ENCODE results near the gene PIEZO1.

PIEZO1 gene

DNA sequence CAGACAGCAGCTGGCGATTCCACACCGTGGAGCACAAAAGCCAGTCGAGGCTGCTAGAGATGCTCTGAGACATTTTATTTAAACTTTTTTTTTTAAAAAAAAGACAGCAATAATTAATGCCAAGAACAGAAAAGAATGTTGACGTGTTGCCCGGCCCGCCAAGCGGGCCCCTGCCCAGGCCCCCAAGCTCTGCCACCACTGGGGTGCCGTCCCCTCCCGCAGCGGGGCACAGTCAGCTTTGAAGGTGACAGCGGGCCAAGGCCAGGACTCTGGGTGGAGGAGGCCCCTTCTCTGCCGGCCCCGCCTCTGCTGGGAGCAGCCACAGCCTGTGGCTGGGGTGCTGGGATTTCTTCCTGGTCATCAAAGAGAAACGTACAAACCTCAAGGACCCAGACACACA lies 88.6 kb downstream of the PIEZO1 start:
- no peak for DNase-seq (ENCODE audit: low read depth in 2 of 2)
- TF ChIP-seq, protein P1, sequence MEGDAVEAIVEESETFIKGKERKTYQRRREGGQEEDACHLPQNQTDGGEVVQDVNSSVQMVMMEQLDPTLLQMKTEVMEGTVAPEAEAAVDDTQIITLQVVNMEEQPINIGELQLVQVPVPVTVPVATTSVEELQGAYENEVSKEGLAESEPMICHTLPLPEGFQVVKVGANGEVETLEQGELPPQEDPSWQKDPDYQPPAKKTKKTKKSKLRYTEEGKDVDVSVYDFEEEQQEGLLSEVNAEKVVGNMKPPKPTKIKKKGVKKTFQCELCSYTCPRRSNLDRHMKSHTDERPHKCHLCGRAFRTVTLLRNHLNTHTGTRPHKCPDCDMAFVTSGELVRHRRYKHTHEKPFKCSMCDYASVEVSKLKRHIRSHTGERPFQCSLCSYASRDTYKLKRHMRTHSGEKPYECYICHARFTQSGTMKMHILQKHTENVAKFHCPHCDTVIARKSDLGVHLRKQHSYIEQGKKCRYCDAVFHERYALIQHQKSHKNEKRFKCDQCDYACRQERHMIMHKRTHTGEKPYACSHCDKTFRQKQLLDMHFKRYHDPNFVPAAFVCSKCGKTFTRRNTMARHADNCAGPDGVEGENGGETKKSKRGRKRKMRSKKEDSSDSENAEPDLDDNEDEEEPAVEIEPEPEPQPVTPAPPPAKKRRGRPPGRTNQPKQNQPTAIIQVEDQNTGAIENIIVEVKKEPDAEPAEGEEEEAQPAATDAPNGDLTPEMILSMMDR (IDR thresholded peaks at IDR 0.05; ENCODE audit: low read depth, low read length), result no peak
- no peak overlapping the region for H3K4me3 ChIP-seq (replicated peaks in 1 of 2; ENCODE audit: low read depth in 2 of 2, low read length in 2 of 2)

DNA sequence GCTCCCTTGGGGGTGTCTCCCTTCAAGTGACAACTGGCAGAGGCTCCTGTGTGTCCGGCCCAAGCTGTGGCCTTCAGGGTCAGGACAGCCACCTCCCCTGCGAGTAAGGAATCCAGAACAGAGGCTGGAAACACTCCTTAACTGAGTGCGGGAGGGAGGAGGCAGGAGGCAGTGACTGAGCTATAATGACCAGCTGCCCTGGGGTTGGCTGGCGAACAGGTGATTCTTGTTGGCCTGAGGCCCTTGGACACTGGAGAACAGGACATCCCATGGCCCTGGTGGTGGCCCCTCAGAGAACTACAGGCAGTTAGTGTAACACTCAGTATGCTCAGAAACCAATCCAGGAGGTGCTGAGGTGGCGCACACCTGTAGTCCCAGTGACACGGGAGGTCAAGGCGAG lies 89.3 kb downstream of the PIEZO1 start:
- no peak overlapping the region for H3K4me3 ChIP-seq (replicated peaks in 1 of 2; ENCODE audit: low read depth in 2 of 2, low read length in 2 of 2)
- TF ChIP-seq, protein P1 (IDR thresholded peaks at IDR 0.05; ENCODE audit: low read depth, low read length), result no peak
- no peak for DNase-seq (ENCODE audit: low read depth in 2 of 2)

DNA sequence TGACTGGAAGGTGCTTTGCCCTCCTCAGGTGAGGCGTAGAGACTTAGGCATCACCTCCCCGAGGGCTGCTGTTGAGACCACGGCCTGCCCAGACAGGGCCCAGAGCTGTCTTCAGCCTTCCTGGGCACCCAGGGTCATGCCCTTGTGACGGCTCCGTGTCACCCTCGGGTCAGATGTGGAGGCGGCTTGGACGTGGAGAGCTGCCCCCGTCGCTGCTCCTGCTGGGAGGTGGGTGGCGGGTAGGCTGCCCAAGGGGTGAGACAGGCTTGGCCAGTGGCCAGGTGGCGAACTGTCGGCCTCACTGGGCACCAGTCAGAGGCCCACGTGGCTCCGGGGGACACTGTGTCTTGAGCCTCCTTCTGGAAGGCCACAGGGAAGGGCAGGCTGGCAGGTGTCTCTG lies 89.8 kb downstream of the PIEZO1 start:
- no peak for DNase-seq (ENCODE audit: low read depth in 2 of 2)
- H3K4me3 ChIP-seq (replicated peaks in 1 of 2; ENCODE audit: low read depth in 2 of 2, low read length in 2 of 2), result no peak overlapping the region
- TF ChIP-seq, protein P1 (IDR thresholded peaks at IDR 0.05; ENCODE audit: low read depth, low read length), result no peak

DNA sequence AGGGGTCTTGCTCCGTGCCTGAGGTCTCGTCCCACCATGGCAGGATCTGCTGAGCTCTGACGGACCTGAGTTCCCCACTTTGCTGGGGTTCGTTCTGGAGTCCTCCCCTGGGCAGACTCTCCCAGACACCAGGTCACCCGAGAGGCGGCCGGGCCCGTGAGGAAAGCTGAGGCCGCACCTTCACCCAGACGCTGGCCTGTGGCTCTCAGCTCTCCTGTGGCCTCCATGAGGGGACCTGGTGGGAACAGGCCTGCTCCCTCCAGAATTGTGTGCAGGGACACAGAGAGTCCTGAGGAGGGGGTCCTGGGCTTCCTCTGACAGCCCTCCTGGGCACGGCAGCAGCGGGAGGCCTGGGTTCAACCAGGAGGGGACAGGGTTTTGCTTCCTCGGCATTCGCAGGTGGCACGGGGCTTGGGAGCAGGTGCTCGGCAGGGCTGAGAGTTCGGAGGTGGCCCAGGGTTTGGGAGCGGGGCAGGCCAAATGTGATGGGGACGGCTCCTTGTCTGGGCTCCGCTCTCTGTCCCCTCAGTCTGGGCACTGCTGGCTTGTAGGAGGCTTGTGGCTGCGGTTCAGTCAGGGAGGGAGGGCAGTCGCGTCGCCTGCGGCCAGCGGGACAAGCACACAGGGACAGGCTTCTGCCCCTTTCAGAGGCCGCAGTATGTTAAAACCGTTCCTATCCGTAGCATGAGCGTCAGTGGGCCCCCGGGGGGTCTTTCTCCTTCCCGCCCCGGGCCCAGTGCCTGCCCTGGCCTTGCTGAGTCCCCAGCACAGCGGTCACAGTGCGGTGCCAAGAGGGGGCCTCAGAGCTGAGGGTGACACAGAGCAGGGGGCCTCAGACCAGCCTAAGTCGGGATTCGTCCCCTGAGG lies 90.6 kb downstream of the PIEZO1 start:
- H3K4me3 ChIP-seq (replicated peaks in 1 of 2; ENCODE audit: low read depth in 2 of 2, low read length in 2 of 2), result no peak overlapping the region
- TF ChIP-seq, protein P1 (IDR thresholded peaks at IDR 0.05; ENCODE audit: low read depth, low read length), result no peak

DNA sequence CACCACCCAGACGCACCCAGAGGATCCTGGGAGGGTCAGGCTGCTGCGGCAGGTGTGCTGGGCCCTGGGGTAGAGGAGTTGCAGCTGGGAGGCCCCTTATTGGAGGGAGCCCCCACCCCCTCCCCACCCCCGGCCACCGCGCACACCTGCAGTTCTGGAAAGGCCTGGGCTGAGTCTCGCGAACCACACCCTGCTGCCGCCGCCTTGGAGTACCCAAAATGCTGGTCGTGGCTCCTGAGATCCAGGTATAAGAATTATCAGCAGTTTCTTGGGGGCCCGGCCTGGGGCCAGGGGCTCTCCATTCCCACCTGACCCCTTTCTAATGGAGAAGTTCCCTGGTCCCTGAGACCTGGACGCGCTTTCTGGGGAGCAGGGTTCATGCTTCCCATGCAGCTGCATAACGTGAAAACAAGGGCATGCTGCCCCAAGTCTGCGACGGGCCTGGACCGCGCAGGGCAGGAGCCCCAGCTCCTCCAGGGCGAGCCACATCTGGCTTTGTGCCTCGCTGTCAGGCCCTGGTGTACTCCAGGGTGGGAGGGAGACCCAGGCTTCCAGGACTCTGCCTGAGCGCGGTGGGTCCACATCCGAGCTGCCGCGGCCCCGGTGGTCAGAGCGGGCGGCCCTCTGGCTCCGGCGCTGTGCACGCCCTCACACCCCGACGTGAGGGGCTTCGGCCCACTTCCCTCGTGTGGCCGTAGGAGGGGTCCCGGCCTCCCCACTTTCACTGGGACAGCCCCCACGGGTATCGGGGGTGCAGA lies 91.4 kb downstream of the PIEZO1 start:
- no peak for DNase-seq (ENCODE audit: low read depth in 2 of 2)
- H3K4me3 ChIP-seq (replicated peaks in 1 of 2; ENCODE audit: low read depth in 2 of 2, low read length in 2 of 2), result no peak overlapping the region
- TF ChIP-seq, protein P1 (IDR thresholded peaks at IDR 0.05; ENCODE audit: low read depth, low read length), result no peak

More for the DNA sequence above, 90.6 kb downstream of the PIEZO1 start:
- no peak for DNase-seq (ENCODE audit: low read depth in 2 of 2)

DNA sequence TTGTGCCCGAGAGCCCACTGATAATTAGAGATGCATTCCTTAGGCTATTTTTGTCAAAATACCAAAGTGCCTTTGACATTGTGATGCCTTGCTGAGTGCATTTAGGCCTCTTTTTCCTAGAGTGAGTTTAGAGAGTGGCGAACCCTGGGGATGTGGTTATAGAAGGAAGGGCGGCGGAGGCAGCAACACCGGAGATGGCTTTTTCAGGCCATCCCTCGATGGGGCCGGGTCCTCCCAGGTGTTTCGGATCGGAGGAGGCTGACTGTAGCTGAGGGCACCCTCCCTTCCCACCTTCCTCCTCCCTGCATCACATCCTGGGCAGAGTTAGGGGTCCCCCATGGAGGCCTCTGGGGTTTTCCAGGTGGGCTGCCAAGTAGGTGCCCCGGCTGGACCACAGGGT lies 92.2 kb downstream of the PIEZO1 start:
- no peak overlapping the region for H3K4me3 ChIP-seq (replicated peaks in 1 of 2; ENCODE audit: low read depth in 2 of 2, low read length in 2 of 2)
- TF ChIP-seq, protein P1 (IDR thresholded peaks at IDR 0.05; ENCODE audit: low read depth, low read length), result no peak
- DNase-seq (ENCODE audit: low read depth in 2 of 2), result no peak
